ENCODE data around the gene STK32B. TPM values are rescaled to one million over a fixed set of nuclear protein-coding genes. Genes with fewer than 3 reads are reported as not detected.

STK32B gene
- total and polyA plus RNA-seq, 7 experiments from 2014 or later, result 1.7 TPM; not detected in 6

DNA sequence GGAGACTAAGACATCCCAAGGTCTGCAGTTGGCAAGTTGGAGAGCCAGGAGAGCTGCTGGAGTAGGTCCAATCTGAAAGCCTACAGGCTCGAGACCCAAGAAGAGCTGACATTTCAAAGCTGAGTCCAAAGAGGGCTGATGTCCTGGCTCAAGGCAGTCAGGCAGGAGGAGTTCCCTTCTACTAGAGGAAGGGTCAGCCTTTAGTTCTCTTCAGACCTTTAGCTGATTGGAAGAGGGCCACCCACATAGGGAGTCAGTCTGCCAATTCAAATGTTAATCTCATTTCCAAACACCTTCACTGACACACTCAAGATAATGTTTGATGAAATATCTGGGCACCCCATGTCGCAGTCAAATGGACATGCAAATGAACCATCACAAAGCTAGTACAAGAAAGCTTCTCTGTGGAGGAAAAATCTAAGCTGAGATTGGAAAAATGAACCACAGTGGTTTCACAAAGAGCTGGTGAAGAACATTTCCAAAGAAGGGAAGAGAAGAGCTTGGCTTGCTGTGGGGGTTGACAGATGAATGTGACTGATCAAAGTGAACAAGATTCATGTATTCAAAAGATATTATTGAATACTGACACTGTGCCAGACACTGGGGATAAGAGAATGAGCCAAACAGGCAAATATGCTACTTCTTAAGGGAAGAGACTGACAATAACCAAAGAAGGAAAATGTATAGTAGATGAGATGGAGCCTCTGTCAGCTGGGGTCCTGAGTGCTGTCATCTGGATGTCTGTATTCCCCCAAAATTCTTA lies 61.2 kb downstream of the STK32B start:
- Mint-ChIP-seq H3K4me3 (no peak overlapping the region), H3K4me1 (no peaks in the 10 kb centered on the region), H3K27ac (no peak overlapping the region), H3K27me3 (peaks cover 0 to 22% (median 10%) of the 10 kb centered on the region in 5 donors), H3K9me3 (peaks cover 0 to 10% (median 0%) of the 10 kb centered on the region in 11 donors), H3K36me3 (no peaks in the 10 kb centered on the region)
- Histone ChIP-seq H3K27ac (ENCODE audit: low read depth, low read length) (no peak overlapping the region), H3K36me3 (ENCODE audit: control insufficient read depth in 2 of 3, insufficient read depth in 3 of 3, low read length in 3 of 3) (no peaks in the 10 kb centered on the region), H3K27me3 (ENCODE audit: control insufficient read depth in 2 of 2, insufficient read depth in 2 of 2, low read length in 2 of 2) (no peaks in the 10 kb centered on the region), H3K4me1 (ENCODE audit: control insufficient read depth in 2 of 2, insufficient read depth in 2 of 2, low read length in 2 of 2) (no peaks in the 10 kb centered on the region), H3K9me3 (ENCODE audit: control insufficient read depth in 2 of 3, low read length in 3 of 3) (no peaks in the 10 kb centered on the region), H3K4me3 (ENCODE audit: low read length) (no peak overlapping the region)
- intact Hi-C loops (cut with micrococcal nuclease), result no loop called here
- ChIA-PET CTCF (no interaction called here), POLR2A (no interaction called here)
- no peak for ATAC-seq
- no peak for DNase-seq

- POLR2A ChIA-PET, result no interaction called here
- intact Hi-C loops (cut with micrococcal nuclease), result no loop called here
Measured at GRCh38 chr4:5114950-5115349, 63.7 kb downstream of the STK32B start.

DNA sequence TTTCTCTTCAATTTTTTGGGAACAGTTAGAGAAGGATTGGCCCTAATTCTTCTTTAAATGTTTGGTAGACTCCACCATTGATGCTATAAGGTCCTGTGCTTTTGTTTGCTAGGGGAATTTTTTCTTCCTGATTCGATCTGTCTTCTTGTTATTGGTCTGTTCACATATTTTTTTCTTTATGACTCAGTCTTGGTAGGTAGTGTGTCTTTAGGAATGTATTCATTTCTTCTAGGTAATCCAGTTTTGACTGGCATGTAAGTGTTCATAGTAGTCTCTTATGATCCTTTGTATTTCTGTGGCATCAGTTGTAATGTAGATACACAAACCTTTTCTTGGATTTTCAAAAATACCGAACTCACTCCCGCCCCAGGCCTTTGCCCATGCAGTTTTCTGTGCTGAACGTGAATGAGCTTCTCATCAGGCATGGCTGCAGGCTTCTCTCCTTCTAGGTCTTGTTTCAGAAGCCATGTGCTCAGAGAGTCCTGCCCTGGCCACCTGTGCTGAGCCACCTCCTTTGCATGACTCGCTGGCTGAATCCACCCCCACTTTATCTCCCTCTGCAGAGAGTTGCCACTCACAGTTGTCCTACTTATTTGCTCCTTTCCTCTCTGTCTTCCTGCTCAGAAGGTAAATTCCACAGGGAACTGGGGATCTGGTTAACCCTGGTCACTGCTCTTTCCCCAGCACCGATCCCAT lies 67.0 kb downstream of the STK32B start:
- Mint-ChIP-seq H3K9me3 (peaks cover 0 to 5% (median 0%) of the 10 kb centered on the region in 11 donors), H3K27me3 (no peaks in the 10 kb centered on the region), H3K27ac (no peak overlapping the region), H3K4me3 (no peak overlapping the region), H3K36me3 (no peaks in the 10 kb centered on the region), H3K4me1 (no peaks in the 10 kb centered on the region)
- H3K4me1 ChIP-seq (ENCODE audit: control insufficient read depth in 2 of 2, insufficient read depth in 2 of 2, low read length in 2 of 2), result no peaks in the 10 kb centered on the region
- no peak overlapping the region for H3K27ac ChIP-seq (ENCODE audit: low read depth, low read length)
- H3K9me3 ChIP-seq (ENCODE audit: control insufficient read depth in 2 of 3, low read length in 3 of 3), result no peaks in the 10 kb centered on the region
- H3K4me3 ChIP-seq (ENCODE audit: low read length), result no peak overlapping the region
- H3K27me3 ChIP-seq (ENCODE audit: control insufficient read depth in 2 of 2, insufficient read depth in 2 of 2, low read length in 2 of 2), result no peaks in the 10 kb centered on the region
- ChIA-PET POLR2A (no interaction called here), CTCF (no interaction called here)
- ATAC-seq (no peak), DNase-seq (no peak)
- no peaks in the 10 kb centered on the region for H3K36me3 ChIP-seq (ENCODE audit: control insufficient read depth in 2 of 3, insufficient read depth in 3 of 3, low read length in 3 of 3)
- intact Hi-C loops (cut with micrococcal nuclease), result no loop called here

More at GRCh38 chr4:5114950-5115349, 63.7 kb downstream of the STK32B start:
- Histone ChIP-seq H3K4me1 (ENCODE audit: control insufficient read depth in 2 of 2, insufficient read depth in 2 of 2, low read length in 2 of 2) (no peaks in the 10 kb centered on the region), H3K9me3 (ENCODE audit: control insufficient read depth in 2 of 3, low read length in 3 of 3) (no peaks in the 10 kb centered on the region), H3K27ac (ENCODE audit: low read depth, low read length) (no peak overlapping the region), H3K4me3 (ENCODE audit: low read length) (no peak overlapping the region), H3K27me3 (ENCODE audit: control insufficient read depth in 2 of 2, insufficient read depth in 2 of 2, low read length in 2 of 2) (no peaks in the 10 kb centered on the region), H3K36me3 (ENCODE audit: control insufficient read depth in 2 of 3, insufficient read depth in 3 of 3, low read length in 3 of 3) (no peaks in the 10 kb centered on the region)
- ATAC-seq (no peak), DNase-seq (no peak)
- peaks cover 0 to 5% (median 0%) of the 10 kb centered on the region in 5 donors for H3K27me3 Mint-ChIP-seq
- H3K27ac Mint-ChIP-seq, result no peak overlapping the region
- H3K4me3 Mint-ChIP-seq, result no peak overlapping the region
- H3K9me3 Mint-ChIP-seq, result peaks cover 0 to 5% (median 0%) of the 10 kb centered on the region in 11 donors
- no peaks in the 10 kb centered on the region for H3K36me3 Mint-ChIP-seq
- CTCF ChIA-PET, result no interaction called here
- no peaks in the 10 kb centered on the region for H3K4me1 Mint-ChIP-seq

DNA sequence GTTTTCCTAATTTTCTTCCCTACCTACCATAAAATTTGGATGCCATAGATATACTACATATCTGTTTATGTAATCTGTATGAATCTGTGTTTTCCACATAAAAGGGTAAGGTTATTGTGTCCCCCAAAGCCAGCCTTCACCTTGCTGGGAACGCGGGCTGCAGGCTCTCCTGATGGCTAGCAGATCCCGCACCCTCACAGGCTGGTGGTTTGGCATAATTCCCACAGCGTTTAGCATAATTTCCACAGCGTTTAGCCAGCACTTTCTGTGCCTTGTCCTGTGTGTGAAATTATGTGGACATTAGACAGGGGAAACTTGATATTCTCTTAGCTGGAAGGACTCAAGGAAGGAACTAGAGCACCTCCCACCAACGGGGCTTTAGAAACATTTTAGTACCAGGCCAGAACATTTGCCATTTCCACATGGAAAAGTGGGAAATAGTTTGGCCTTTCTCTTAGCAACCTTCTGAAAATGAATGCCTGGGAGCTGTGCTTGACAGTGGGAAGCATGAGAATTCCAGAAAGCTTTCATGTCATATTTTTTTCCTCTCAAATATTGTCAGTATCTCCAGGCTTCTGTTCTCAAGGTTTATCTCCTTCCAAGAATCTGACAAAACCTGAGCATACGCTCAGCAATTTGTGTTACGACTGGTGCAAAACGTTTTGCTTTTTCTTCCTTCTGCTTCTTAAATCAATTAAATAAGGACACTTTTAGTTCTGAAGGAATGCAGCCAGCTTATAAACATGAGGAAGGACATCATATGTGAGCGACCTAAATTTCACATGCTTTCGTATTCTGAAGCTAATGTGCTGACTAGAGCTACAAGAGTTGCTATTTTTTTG lies 67.9 kb downstream of the STK32B start:
- intact Hi-C loops (cut with micrococcal nuclease), result no loop called here
- H3K27ac Mint-ChIP-seq, result no peak overlapping the region

GRCh38 chr4:5120067-5120466 lies 68.8 kb downstream of the STK32B start:
- Histone ChIP-seq H3K4me1 (ENCODE audit: control insufficient read depth in 2 of 2, insufficient read depth in 2 of 2, low read length in 2 of 2) (no peaks in the 10 kb centered on the region), H3K9me3 (ENCODE audit: control insufficient read depth in 2 of 3, low read length in 3 of 3) (no peaks in the 10 kb centered on the region), H3K27ac (ENCODE audit: low read depth, low read length) (no peak overlapping the region), H3K36me3 (ENCODE audit: control insufficient read depth in 2 of 3, insufficient read depth in 3 of 3, low read length in 3 of 3) (no peaks in the 10 kb centered on the region), H3K4me3 (ENCODE audit: low read length) (no peak overlapping the region), H3K27me3 (ENCODE audit: control insufficient read depth in 2 of 2, insufficient read depth in 2 of 2, low read length in 2 of 2) (no peaks in the 10 kb centered on the region)
- Mint-ChIP-seq H3K36me3 (peaks cover 0 to 4% (median 0%) of the 10 kb centered on the region in 5 donors), H3K27me3 (peaks cover 0 to 9% (median 0%) of the 10 kb centered on the region in 5 donors), H3K4me1 (no peaks in the 10 kb centered on the region), H3K9me3 (peaks cover 0 to 14% (median 0%) of the 10 kb centered on the region in 11 donors), H3K27ac (no peak overlapping the region), H3K4me3 (no peak overlapping the region)
- ATAC-seq, result no peak
- intact Hi-C loops (cut with micrococcal nuclease), result no loop called here
- POLR2A ChIA-PET, result no interaction called here
- DNase-seq, result no peak
- CTCF ChIA-PET, result no interaction called here

More for the DNA sequence above, 67.9 kb downstream of the STK32B start:
- Mint-ChIP-seq H3K4me3 (no peak overlapping the region), H3K9me3 (peaks cover 0 to 10% (median 0%) of the 10 kb centered on the region in 11 donors), H3K4me1 (no peaks in the 10 kb centered on the region), H3K27me3 (peaks cover 0 to 3% (median 0%) of the 10 kb centered on the region in 5 donors), H3K36me3 (peaks cover 0 to under 1% (median 0%) of the 10 kb centered on the region in 5 donors)
- no peak for ATAC-seq
- H3K9me3 ChIP-seq (ENCODE audit: control insufficient read depth in 2 of 3, low read length in 3 of 3), result no peaks in the 10 kb centered on the region
- no peak overlapping the region for H3K4me3 ChIP-seq (ENCODE audit: low read length)
- H3K36me3 ChIP-seq (ENCODE audit: control insufficient read depth in 2 of 3, insufficient read depth in 3 of 3, low read length in 3 of 3), result no peaks in the 10 kb centered on the region
- ChIA-PET CTCF (no interaction called here), POLR2A (no interaction called here)
- DNase-seq, result no peak
- no peaks in the 10 kb centered on the region for H3K27me3 ChIP-seq (ENCODE audit: control insufficient read depth in 2 of 2, insufficient read depth in 2 of 2, low read length in 2 of 2)
- no peak overlapping the region for H3K27ac ChIP-seq (ENCODE audit: low read depth, low read length)
- no peaks in the 10 kb centered on the region for H3K4me1 ChIP-seq (ENCODE audit: control insufficient read depth in 2 of 2, insufficient read depth in 2 of 2, low read length in 2 of 2)

DNA sequence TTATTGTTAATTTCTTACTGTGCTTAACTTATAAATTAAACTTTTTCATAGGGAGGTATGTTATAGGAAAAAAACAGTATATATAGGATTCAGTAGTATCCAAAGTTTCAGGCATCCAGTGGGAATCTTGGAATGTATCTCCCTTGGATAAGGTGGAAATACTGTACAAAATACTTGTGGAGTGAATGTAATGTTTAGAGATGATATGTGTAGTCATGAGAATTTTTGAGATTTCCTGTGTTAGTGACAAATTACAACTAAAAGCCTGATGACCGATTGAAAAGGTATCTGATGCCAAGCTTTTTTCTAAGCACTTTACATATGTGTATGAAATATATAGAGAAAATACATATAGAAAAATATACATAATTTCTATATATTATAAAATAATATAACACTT lies 69.2 kb downstream of the STK32B start:
- H3K4me1 Mint-ChIP-seq, result no peaks in the 10 kb centered on the region
- DNase-seq (no peak), ATAC-seq (no peak)
- peaks cover 0 to 9% (median 0%) of the 10 kb centered on the region in 5 donors for H3K27me3 Mint-ChIP-seq
- Histone ChIP-seq H3K36me3 (ENCODE audit: control insufficient read depth in 2 of 3, insufficient read depth in 3 of 3, low read length in 3 of 3) (no peaks in the 10 kb centered on the region), H3K4me1 (ENCODE audit: control insufficient read depth in 2 of 2, insufficient read depth in 2 of 2, low read length in 2 of 2) (no peaks in the 10 kb centered on the region), H3K4me3 (ENCODE audit: low read length) (no peak overlapping the region), H3K27me3 (ENCODE audit: control insufficient read depth in 2 of 2, insufficient read depth in 2 of 2, low read length in 2 of 2) (no peaks in the 10 kb centered on the region), H3K27ac (ENCODE audit: low read depth, low read length) (no peak overlapping the region), H3K9me3 (ENCODE audit: control insufficient read depth in 2 of 3, low read length in 3 of 3) (no peaks in the 10 kb centered on the region)
- peaks cover 0 to 4% (median 0%) of the 10 kb centered on the region in 5 donors for H3K36me3 Mint-ChIP-seq
- no peak overlapping the region for H3K27ac Mint-ChIP-seq
- ChIA-PET POLR2A (no interaction called here), CTCF (no interaction called here)
- intact Hi-C loops (cut with micrococcal nuclease), result no loop called here
- peaks cover 0 to 14% (median 0%) of the 10 kb centered on the region in 11 donors for H3K9me3 Mint-ChIP-seq
- no peak overlapping the region for H3K4me3 Mint-ChIP-seq

Data from naive thymus-derived CD4-positive, alpha-beta T cell (primary cell).